GM18511 (cell line): Measurements from ENCODE around the gene ZBTB7C.

ENCODE experiments used
- ATAC-seq: cut with Tn5 transposase; IDR thresholded peaks from one replicate; pipeline ENCODE4 v1.9.1; 2021; ENCODE audit warnings: mild to moderate bottlenecking, moderate library complexity; ENCODE audit not compliant: unreplicated experiment

The ZBTB7C gene

DNA sequence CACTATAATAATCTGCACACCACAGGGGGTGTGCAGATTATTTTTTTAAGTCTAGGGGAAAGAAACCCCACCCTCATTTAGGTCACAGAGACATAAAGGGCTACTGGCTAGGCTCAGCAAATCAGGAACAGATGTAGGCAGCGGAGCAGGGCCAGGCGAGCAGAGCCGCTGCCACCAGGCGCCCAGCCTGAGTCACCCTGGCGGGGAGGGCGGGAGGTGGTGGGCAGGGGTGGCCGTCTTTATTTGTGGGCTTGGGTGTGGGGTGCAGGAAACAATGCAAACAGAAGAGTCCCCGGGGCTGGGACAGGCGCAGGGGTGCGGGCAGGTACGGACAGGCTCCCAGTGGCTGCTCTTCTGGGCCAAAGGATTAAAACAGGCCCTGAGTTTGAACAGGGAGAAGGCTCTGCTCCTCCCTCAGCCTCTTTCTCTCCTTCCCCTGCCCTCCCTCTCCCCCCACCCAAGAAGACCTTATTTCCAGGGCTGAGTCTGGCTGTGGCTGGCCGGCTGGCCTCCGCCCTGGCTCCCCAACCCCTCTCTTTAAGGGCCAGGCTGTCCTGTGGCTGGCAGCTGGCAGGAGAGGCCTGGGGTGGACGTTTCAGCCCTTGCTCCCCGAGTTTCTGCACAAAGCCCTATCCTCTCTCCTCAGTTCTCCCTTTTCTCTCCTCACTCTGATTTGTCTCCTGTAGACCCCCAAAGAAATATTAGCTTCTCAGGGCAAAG lies 335.8 kb downstream of the ZBTB7C start:
- ATAC-seq: no peak

- ATAC-seq: no peak
Measured at GRCh38 chr18:48072428-48073204, 336.6 kb downstream of the ZBTB7C start.

DNA sequence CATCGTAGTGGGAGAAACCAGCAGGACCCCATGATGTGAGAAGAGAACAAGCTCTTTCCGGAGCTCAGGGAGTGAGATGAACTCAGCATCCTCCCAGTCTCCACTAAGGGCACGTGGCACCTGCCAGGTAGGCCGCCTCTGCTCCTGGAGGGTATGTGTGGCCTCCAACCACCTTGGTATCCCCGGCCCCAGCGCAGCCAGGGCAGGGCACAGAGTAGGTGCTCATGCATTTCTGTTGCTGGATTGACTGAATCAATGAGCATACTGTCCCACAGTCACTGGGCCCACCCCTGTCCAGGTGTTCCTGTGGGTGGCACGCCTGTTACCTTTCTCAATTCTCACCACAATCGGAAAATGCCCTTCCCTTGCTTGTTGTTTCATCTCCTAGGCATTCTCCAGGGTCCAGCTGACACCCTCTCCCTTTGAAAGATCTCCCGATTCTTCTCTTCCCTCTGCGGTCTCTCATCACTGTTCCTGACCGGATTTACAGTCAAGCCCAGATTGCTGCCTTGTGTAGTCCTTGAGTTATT lies 340.2 kb downstream of the ZBTB7C start:
- ATAC-seq: no peak

- ATAC-seq: no peak
Measured at GRCh38 chr18:48066225-48066652, 342.9 kb downstream of the ZBTB7C start.

DNA sequence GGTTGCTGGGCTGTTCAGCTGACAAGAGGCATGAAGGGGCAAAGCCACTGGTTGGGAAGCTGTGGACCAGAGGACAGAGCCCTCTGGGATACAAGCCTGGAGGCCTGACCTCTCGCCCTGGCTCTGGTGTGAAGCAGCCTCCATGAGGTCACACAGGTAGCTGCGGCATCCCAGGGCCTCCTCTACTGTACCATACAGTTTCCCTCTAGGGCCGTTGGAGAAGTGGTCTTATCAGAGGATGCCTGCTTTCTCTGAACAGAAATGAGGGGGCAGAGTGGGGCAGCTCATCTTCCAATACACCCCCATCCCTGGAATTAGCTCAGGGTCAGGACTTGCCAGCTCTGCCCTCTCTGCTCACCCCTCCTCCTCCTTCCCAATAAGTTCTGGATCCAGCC lies 343.6 kb downstream of the ZBTB7C start:
- ATAC-seq: no peak

DNA sequence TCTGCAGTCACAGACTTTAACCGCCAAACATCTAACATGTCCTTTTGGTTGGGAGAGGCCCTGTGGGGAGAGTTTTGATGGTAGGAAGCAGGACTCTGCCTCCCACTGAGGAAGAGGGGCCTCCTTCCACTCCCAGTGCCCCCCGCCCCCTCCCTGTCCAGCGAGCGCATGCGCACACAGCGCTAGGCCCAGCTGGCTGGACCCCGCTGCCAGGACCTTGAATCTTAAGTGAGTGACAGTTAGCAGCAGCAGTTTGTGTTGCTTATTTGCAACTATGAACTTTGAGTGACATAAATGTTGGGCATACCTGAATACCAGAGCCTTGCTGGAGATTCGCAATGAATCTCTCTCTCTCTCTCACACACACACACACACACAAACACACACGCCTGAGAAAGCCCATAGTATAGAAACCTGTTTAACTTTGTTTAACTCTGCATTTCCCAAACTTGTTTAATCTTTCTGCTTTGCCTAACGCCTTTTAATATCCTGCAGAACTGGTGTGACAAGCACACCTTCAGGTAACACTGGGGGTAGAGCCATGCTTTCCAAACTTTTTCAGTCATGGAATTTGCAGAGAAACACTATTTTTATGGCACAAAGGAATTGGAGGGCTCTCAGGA lies 344.1 kb downstream of the ZBTB7C start:
- no peak for ATAC-seq

GRCh38 chr18:48061781-48062570 lies 347.2 kb downstream of the ZBTB7C start:
- no peak for ATAC-seq

DNA sequence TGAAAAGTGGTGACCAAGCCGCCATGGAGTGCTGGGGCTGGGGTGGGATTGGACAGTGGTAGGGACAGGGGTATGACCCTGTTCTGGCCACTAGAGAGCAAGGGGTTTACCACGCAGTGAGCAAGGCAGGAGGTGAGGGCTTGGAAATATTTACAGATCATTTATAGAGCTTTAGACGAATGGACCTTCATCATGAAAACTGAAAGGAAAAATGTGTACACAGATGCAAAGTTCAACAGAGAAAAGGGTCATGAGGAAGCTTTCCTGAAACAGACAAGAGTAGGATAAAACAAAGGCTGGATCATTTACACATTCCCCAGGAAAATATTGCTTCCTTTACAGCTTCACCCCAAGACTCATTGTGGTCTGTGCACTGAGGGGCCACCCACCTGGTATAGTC lies 348.2 kb downstream of the ZBTB7C start:
- no peak for ATAC-seq

DNA sequence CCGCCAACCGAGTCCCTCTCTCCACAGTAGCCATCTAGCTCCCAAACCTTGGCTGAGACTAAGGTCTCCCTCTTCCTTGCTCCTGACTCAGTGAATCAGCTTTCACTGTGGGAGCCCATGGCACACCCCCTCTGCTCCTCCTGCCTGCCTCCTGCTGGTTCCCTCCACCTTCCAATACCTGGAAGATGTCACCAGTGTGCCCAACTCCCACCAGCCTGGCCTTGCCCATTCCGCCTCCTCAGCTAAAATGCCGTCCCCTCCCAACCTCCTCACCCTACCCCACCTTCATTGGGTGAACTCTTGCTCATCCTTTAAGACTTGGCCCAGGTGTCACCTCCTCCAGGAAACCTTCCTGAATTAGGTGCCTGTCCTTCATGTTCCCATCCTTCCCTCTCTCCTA lies 348.8 kb downstream of the ZBTB7C start:
- ATAC-seq: no peak

- no peak for ATAC-seq
Measured at GRCh38 chr18:48059455-48060010, 349.6 kb downstream of the ZBTB7C start.

DNA sequence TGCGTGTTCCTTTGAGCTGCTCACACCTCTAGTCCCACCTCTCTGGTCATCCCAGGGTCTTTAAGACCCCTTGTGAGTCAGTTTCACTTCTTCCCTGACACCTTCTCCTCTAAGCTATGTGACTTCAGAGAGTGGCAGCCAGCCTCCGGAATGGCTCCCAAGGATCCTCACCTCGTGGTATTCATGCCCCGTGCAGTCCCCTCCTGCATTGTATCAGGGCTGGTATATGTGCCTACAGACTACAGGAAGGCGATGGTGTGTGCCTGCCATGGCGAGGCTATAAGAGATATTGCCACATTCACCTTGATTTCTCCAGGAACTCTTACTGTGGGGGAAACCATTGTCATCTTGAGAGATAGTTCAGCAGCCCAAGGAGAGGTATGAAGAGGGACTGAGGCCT lies 350.7 kb downstream of the ZBTB7C start:
- ATAC-seq: no peak

GRCh38 chr18:48057018-48057417 lies 352.2 kb downstream of the ZBTB7C start:
- ATAC-seq: no peak

DNA sequence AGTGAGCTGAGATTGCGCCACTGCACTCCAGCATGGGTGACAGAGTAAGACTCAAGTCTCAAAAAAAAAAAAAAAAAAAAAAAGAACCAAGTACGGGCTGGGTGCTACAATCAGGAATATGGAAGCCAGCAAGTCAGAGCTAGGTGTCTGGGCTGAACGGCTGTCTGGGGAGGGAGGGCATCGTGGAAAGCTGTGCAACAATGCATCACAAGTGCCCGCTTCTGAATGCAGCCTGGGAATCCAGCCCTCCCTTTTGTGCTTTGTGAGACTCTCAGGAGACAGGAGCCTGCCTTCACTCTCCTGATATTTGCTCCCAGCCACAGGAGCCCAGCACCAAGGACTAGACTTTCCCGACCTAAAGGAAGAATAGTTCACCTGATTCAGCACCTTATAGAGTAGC lies 353.8 kb downstream of the ZBTB7C start:
- ATAC-seq: no peak

DNA sequence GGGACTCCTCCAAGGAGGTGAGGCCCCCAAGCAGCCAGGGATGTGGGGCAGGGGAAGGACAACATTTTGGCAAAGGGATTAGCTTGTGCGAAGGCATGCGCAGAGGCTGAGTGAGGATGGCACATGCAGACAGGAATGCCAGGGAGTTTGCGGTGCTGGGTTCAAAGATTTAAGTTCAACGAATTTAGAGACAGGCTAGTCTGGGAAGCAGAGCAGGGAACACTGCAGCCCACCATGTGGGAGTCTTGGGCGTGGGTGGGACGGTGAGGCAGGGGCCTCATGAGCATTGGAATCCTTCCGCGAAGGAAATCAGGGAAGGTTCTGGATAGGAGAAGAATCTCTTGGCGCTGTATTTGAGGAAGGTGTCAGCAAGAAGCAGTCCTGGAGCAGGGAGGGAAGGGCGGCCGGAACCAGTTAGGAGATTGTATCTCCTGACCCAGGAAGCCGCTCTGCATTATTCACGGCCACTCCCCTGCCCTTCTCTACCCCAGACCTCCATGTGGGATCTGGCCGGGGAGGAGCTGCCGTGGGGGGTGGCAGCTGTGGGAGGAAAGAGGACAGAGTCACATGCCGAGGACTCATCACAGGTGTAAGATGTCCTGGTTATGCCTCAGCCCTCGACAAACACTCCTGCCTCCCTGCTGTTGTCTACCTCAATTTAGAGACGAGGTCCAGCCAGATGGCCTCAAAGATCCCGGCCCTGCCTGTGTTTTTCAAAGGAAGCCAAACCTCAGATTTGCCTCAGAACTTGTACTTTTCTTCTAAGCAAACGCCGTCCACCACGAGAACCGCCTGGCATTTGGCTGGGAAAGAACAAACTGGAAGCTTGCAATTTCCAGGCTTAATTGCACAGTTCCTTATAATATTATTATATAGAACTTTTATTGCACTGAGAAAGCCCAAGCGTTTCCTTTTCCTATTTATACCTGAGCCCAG lies 355.0 kb downstream of the ZBTB7C start:
- ATAC-seq: no peak

DNA sequence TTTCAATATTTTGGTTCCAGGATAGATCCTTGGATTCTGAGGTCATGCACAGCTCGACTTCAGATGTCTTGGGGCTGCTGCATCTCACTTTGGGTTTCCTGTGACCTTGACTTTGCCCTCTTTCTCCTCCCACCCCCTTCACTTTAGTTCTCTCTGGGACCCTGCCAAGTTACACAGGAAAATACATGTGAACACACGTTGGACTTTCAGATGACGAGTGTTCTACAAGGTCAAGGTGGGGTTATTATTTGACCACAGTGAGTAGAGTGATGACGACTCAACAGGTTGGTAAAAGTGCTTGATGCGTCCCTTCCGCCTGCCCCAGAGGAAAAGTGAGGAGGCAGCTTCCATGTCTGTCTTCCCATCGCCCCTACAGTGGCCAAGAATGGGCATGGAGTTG lies 356.3 kb downstream of the ZBTB7C start:
- ATAC-seq: no peak

DNA sequence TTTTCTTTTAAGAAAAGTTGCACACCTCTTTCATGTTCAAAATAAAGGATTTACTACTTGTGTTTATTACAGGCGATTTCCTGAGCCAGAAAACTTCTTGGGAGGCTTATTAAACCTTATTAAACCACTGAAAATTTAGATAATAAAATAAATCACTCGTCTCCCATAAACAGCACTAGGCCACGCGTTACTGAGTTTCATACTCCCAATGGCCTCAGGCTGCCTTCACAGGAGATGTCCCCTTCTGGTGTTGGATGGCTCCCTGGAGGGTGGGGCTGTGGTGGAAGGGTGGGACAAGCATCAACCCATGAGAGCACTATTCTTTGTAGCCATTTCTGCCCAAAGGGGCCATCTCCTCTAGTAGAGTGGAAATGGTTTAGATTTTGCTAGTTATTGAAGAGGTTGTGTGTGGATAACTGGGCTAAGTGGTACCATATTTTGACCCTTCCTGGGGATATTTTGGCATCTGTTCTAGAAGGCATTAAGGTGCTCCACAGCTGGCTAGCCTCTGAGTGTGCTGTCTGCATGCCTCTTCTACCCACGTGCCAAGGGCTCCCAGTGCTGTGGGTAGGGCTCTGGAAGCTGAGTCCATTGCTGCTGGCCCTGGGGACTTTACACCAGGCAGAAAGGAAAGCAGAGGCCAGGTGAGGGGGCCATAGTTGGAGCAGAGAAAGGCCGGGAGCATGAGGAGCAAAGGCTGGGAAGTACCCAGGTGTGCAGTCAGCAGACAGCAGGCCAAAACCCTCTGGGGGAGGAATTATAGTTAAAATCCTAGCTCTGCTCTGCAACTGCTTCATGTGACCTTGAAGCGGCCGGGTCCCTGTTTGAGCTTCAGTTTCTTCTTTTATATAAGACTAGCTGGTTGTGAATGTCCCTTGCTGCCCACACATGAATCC lies 357.0 kb downstream of the ZBTB7C start:
- no peak for ATAC-seq

GRCh38 chr18:48050176-48050575 lies 359.0 kb downstream of the ZBTB7C start:
- no peak for ATAC-seq

DNA sequence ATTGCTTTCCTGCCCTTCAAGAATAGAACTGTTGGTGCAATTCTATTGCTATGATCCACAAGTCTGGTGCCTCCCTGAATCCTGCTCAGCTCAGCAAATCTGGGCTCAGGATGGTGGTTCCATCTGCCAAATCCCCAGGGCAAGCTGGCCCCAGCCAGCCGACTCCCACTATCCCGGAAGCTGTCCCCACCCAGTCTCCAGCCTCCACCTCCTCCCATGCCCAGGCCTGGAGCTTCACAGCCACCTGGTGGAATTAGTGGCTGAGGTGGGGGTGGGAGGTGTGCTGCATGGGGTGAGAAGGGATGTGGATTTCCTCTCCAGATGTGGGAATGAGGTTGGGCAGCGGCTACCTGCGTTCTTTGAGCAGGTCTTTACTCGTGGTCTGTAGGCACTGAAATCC lies 359.4 kb downstream of the ZBTB7C start:
- no peak for ATAC-seq

GRCh38 chr18:48048251-48048650 lies 360.9 kb downstream of the ZBTB7C start:
- no peak for ATAC-seq
